ENCODE results near the gene FIGNL2. TPM values are rescaled to one million over a fixed set of nuclear protein-coding genes. Genes with fewer than 3 reads are reported as not detected.

The FIGNL2 gene, protein sequence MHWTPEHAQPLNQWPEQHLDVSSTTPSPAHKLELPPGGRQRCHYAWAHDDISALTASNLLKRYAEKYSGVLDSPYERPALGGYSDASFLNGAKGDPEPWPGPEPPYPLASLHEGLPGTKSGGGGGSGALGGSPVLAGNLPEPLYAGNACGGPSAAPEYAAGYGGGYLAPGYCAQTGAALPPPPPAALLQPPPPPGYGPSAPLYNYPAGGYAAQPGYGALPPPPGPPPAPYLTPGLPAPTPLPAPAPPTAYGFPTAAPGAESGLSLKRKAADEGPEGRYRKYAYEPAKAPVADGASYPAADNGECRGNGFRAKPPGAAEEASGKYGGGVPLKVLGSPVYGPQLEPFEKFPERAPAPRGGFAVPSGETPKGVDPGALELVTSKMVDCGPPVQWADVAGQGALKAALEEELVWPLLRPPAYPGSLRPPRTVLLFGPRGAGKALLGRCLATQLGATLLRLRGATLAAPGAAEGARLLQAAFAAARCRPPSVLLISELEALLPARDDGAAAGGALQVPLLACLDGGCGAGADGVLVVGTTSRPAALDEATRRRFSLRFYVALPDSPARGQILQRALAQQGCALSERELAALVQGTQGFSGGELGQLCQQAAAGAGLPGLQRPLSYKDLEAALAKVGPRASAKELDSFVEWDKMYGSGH
- total RNA-seq (2012; rRNA removed) = under 0.01 TPM in 2 replicates
- 0.09 and 0.12 TPM in 2 replicates for polyA plus RNA-seq (2012; rRNA removed)
- 0.02 and 0.04 TPM in 2 replicates for polyA plus RNA-seq (2012; cell fraction: cytosol; rRNA removed)
- polyA plus RNA-seq (2012; cell fraction: nucleus; rRNA removed; ENCODE audit: low replicate concordance) = 0.61 and 0.62 TPM in 2 replicates
- Bru-seq, nascent RNA = percentile 37 among the genes with signal in this experiment
- percentile 38 among the genes with signal in this experiment for BruChase-seq, experiment 1, labeled RNA remaining after a 6-hour chase
- percentile 39 among the genes with signal in this experiment for BruChase-seq, experiment 2, labeled RNA remaining after a 2-hour chase
- long read RNA-seq = 0 reads

- Histone ChIP-seq H3K4me1 (ENCODE audit: control insufficient read depth, insufficient read depth, low read length) (no peaks in the 10 kb centered on the region), H3K9ac (ENCODE audit: low read depth, low read length) (no peak within 1 kb of the TSS; the same call in 1 of the 2 replicates), H3K9me3 (ENCODE audit: control insufficient read depth, insufficient read depth, low read length) (no peaks in the 10 kb centered on the region), H4K20me1 (ENCODE audit: insufficient read depth, low read length) (no peaks in the 10 kb centered on the region), H2BK15ac (ENCODE audit: low read depth, low read length) (no peak within 1 kb of the TSS), H3K27ac (ENCODE audit: insufficient read depth, low read length) (no peak within 1 kb of the TSS), H3K36me3 (ENCODE audit: control insufficient read depth, insufficient read depth, low read length) (no peaks in the 10 kb centered on the region), H2AFZ (replicated peaks; ENCODE audit: low read length, poor library complexity) (peak within 1 kb of the TSS; percentile 93), H3K79me1 (ENCODE audit: low read depth in 1 of 2, low read length in 2 of 2) (no peaks in the 10 kb centered on the region), H3K23ac (ENCODE audit: low read depth, low read length) (no peak within 1 kb of the TSS), H4K8ac (ENCODE audit: low read depth in 2 of 2, low read length in 2 of 2) (peak within 1 kb of the TSS in 1 of 2 experiments; percentile 42; a peak in 1 of 4 replicates), H3K56ac (ENCODE audit: extremely low read depth, insufficient read depth, low read length) (no peak within 1 kb of the TSS), H3K27me3 (ENCODE audit: control insufficient read depth, insufficient read depth, low read length) (peaks cover 62% of the 10 kb centered on the region), H3K9me1 (ENCODE audit: insufficient read depth, low read length) (peaks cover 3% of the 10 kb centered on the region; the same call in 1 of the 2 replicates), H3K18ac (ENCODE audit: low read depth, low read length) (no peak within 1 kb of the TSS), H4K91ac (ENCODE audit: insufficient read depth, low read depth, low read length) (no peak within 1 kb of the TSS), H2AK5ac (ENCODE audit: low read depth, low read length) (no peak within 1 kb of the TSS; the same call in 1 of the 2 replicates), H2BK120ac (ENCODE audit: low read depth, low read length) (no peak within 1 kb of the TSS), H3K4me3 (ENCODE audit: insufficient read depth, low read depth, low read length) (peak within 1 kb of the TSS; percentile 50), H2BK20ac (ENCODE audit: low read depth, low read length) (no peak within 1 kb of the TSS), H2AK9ac (replicated peaks; ENCODE audit: low read depth, low read length, poor library complexity) (peak within 1 kb of the TSS; percentile 61), H4K5ac (ENCODE audit: low read depth, low read length) (no peak within 1 kb of the TSS), H3K4me2 (ENCODE audit: low read depth, low read length) (peak within 1 kb of the TSS; percentile 29; the same call in 1 of the 2 replicates), H3K4ac (ENCODE audit: low read depth, low read length) (no peak within 1 kb of the TSS), H3K14ac (replicated peaks; ENCODE audit: low read depth, low read length) (no peak within 1 kb of the TSS), H2BK5ac (ENCODE audit: low read depth, low read length, poor library complexity, severe bottlenecking) (no peak within 1 kb of the TSS)
- intact Hi-C loops (cut with micrococcal nuclease) = no loop called here
- no peak for DNase-seq
- dilution Hi-C loops (cut with HindIII; ENCODE audit: low sequenced_read_pairs, unreplicated experiment) = no loop called here
- TF ChIP-seq CTCF (conservative IDR thresholded peaks at IDR 0.05; ENCODE audit: low read depth, low read length) = no peak
- TF ChIP-seq MXI1 (IDR thresholded peaks at IDR 0.05; ENCODE audit: borderline replicate concordance, low read depth, low read length) = no peak
- no peak for TF ChIP-seq MAZ (IDR thresholded peaks at IDR 0.05; ENCODE audit: borderline replicate concordance, low read depth, low read length)
- no peak for TF ChIP-seq NFE2L2 (IDR thresholded peaks at IDR 0.05; ENCODE audit: low read depth, low read length)
- peak; percentile 31 for ATAC-seq (ENCODE audit: low read depth)
- ChIA-PET POLR2A (ENCODE audit: unreplicated experiment) (no interaction called here), CTCF (no interaction called here)
- in situ Hi-C loops (cut with MboI; ENCODE audit: low sequenced_read_pairs) = no loop called here
- no TSS peak for BruUV-seq (replicated peaks)
- WGBS, 2 experiments (ENCODE audit: extremely low coverage in 2 of 2, insufficient read length in 1 of 2) = 5% methylated on average over 8 of the region's 51 CpGs; no CpG with 5 or more reads in 1 of the 2 experiments
These were observed at the start of gene FIGNL2 for GRCh38 chr12:51848326-51848727. FIGNL2 (minus strand) TSS chr12:51848718; CDS start chr12:51822413, 26,305 bp downstream.

Measured in IMR-90 (cell line).